ENCODE measurements around the gene DNAJB1. TPM values are rescaled to one million over a fixed set of nuclear protein-coding genes. Genes with fewer than 3 reads are reported as not detected.

DNAJB1 gene
- total and polyA plus RNA-seq, 8 donors, result 22.4 to 63.0 (median 29.3) TPM

- DNase-seq (no peak), FAIRE-seq (no peak), ATAC-seq (peak in 3 of 4 donors; percentile 5 to 10 (median 9))
- no peaks in the 10 kb centered on the region for H3K27me3 ChIP-seq
- peak overlapping the region; percentile 81 to 97 (median 86) for H3K27ac ChIP-seq
- TF ChIP-seq CTCF (IDR thresholded peaks at IDR 0.05), result no peak
- H3K9me3 ChIP-seq, result no peaks in the 10 kb centered on the region
- peaks cover 4 to 9% (median 9%) of the 10 kb centered on the region in 3 donors for H3K4me1 ChIP-seq
- intact Hi-C loops (cut with DNase I), result no loop called here
- peak overlapping the region; percentile 41 to 79 (median 61) for H3K4me3 ChIP-seq
- no peaks in the 10 kb centered on the region for H3K36me3 ChIP-seq
- 0% methylated on average over 18 of the region's 18 CpGs for WGBS, 2 donors
Observed at GRCh38 chr19:14530005-14530348, 11.8 kb upstream of the DNAJB1 start.

- Histone ChIP-seq H3K27ac (peak within 1 kb of the TSS; percentile 81 to 97 (median 86)), H3K4me1 (peaks cover 4 to 9% (median 9%) of the 10 kb centered on the region in 3 donors), H3K27me3 (no peaks in the 10 kb centered on the region), H3K9me3 (no peaks in the 10 kb centered on the region), H3K36me3 (no peaks in the 10 kb centered on the region), H3K4me3 (peak within 1 kb of the TSS; percentile 41 to 79 (median 61))
- peak; percentile 83 for FAIRE-seq
- DNase-seq, result peak; percentile 99 to 100 (median 100)
- WGBS, 2 donors, result 0% methylated on average over 46 to 59 of the region's 59 CpGs
- intact Hi-C loops (cut with DNase I), result no loop called here
- no peak for TF ChIP-seq CTCF (IDR thresholded peaks at IDR 0.05)
- peak; percentile 96 to 97 (median 97) for ATAC-seq
Observed at GRCh38 chr19:14529254-14530004, 11.2 kb upstream of the DNAJB1 start, which contains the start of gene TECR. TECR (plus strand) TSS chr19:14529594; CDS start chr19:14529697, 103 bp downstream.

- intact Hi-C loops (cut with DNase I), result no loop called here
- TF ChIP-seq CTCF (IDR thresholded peaks at IDR 0.05), result no peak
- H3K27me3 ChIP-seq, result no peaks in the 10 kb centered on the region
- DNase-seq, result peak in 5 of 6 donors; percentile 14 to 58 (median 49)
- peak overlapping the region in 2 of 4 donors; percentile 37 to 97 for H3K27ac ChIP-seq
- H3K36me3 ChIP-seq, result no peaks in the 10 kb centered on the region
- peak overlapping the region; percentile 29 to 79 (median 50) for H3K4me3 ChIP-seq
- no peak for ATAC-seq
- WGBS, 2 donors, result 27 to 36% methylated on average over 32 to 39 of the region's 39 CpGs
- FAIRE-seq, result no peak
- H3K9me3 ChIP-seq, result no peaks in the 10 kb centered on the region
- peaks cover 4 to 9% (median 9%) of the 10 kb centered on the region in 3 donors for H3K4me1 ChIP-seq
Observed at GRCh38 chr19:14528419-14529253, 10.4 kb upstream of the DNAJB1 start.

- no peak overlapping the region for H3K4me3 ChIP-seq
- peaks cover 4 to 9% (median 6%) of the 10 kb centered on the region in 3 donors for H3K4me1 ChIP-seq
- no peak for DNase-seq
- TF ChIP-seq CTCF (IDR thresholded peaks at IDR 0.05), result no peak
- FAIRE-seq, result no peak
- intact Hi-C loops (cut with DNase I), result no loop called here
- no peaks in the 10 kb centered on the region for H3K9me3 ChIP-seq
- H3K36me3 ChIP-seq, result no peaks in the 10 kb centered on the region
- WGBS, 2 donors, result 66 to 71% methylated on average over 4 of the region's 4 CpGs
- no peaks in the 10 kb centered on the region for H3K27me3 ChIP-seq
- H3K27ac ChIP-seq, result no peak overlapping the region
- no peak for ATAC-seq
Observed at GRCh38 chr19:14526423-14526822, 8.2 kb upstream of the DNAJB1 start.
